HL-60 (cell line): ENCODE measurements around the gene FBLN1.

Experiments used
- POLR2AphosphoS5 ChIP-seq: IDR thresholded peaks from 2 replicates; pipeline ENCODE4 v1.6.1; 2012; ENCODE audit warnings: low read depth
- TF ChIP-seq, protein P1 (sequence below): IDR thresholded peaks from one replicate; pipeline ENCODE4 v1.5.1; 2011; ENCODE audit warnings: low read length, control low read depth, inconsistent platforms; ENCODE audit not compliant: insufficient read depth

DNA sequence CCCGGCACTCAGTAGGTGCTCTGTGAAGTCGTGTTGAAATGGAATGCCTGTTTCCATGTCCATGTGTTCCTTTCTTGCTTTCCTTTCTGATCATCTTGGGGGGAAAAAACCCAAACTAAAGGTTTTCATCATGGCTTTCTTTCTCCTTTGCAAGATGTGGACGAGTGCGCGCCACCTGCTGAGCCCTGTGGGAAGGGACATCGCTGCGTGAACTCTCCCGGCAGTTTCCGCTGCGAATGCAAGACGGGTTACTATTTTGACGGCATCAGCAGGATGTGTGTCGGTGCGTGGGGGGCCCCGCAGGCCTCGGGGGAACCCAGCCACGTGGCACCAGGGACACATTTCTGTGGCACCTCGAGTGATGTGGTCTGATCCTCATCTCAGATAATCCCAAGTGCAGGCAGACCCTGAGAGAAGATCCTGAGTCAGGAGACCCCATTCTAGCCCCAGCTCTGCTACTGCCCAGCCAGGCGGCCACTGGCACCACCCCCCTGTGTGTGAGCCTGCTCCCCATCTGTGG lies 39.4 kb downstream of the FBLN1 start:
- TF ChIP-seq, protein P1, sequence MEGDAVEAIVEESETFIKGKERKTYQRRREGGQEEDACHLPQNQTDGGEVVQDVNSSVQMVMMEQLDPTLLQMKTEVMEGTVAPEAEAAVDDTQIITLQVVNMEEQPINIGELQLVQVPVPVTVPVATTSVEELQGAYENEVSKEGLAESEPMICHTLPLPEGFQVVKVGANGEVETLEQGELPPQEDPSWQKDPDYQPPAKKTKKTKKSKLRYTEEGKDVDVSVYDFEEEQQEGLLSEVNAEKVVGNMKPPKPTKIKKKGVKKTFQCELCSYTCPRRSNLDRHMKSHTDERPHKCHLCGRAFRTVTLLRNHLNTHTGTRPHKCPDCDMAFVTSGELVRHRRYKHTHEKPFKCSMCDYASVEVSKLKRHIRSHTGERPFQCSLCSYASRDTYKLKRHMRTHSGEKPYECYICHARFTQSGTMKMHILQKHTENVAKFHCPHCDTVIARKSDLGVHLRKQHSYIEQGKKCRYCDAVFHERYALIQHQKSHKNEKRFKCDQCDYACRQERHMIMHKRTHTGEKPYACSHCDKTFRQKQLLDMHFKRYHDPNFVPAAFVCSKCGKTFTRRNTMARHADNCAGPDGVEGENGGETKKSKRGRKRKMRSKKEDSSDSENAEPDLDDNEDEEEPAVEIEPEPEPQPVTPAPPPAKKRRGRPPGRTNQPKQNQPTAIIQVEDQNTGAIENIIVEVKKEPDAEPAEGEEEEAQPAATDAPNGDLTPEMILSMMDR = no peak
- no peak for TF ChIP-seq POLR2AphosphoS5
